Spleen (tissue), 11 donors: ENCODE measurements around the gene FGGY. TPM values are rescaled to one million over a fixed set of nuclear protein-coding genes. Genes with fewer than 3 reads are reported as not detected.

Source experiments
- DNase-seq: peaks from one replicate; pipeline ENCODE4 v3.0.0-alpha.2; 2020
- H3K27ac ChIP-seq, 8 donors: fragments of 200-600 bp; sonication (generic) in 7 of 8; 1 replicate in 4 of 8; 2 replicates in 4 of 8; pipeline versions ENCODE4 v1.5.0 to v1.8.0; 2016 to 2021; ENCODE audit warnings: inconsistent platforms in 4 of 8, mild to moderate bottlenecking in 4 of 8, moderate library complexity in 1 of 8
- H3K27me3 ChIP-seq, 7 donors: fragments of 200-600 bp; sonication (generic) in 6 of 7; replicated peaks in 1 of 7; 1 replicate in 4 of 7; 2 replicates in 3 of 7; pipeline versions ENCODE4 v1.5.0 to v1.8.0; 2016 to 2021; ENCODE audit warnings: inconsistent platforms in 3 of 7, mild to moderate bottlenecking in 1 of 7
- H3K36me3 ChIP-seq, 6 donors: fragments of 200-600 bp; sonication (generic) in 5 of 6; 1 replicate in 4 of 6; 2 replicates in 2 of 6; pipeline versions ENCODE4 v1.5.0 to v1.8.0; 2016 to 2021; ENCODE audit warnings: inconsistent platforms in 2 of 6
- H3K4me1 ChIP-seq, 6 donors: fragments of 200-600 bp; sonication (generic) in 5 of 6; 1 replicate in 3 of 6; 2 replicates in 3 of 6; pipeline versions ENCODE4 v1.5.0 to v1.8.0; 2016 to 2021; ENCODE audit warnings: inconsistent platforms in 3 of 6
- H3K4me3 ChIP-seq, 8 donors: fragments of 200-600 bp; sonication (generic) in 7 of 8; 1 replicate in 4 of 8; 2 replicates in 4 of 8; pipeline versions ENCODE4 v1.5.0 to v1.8.0; 2016 to 2021; ENCODE audit warnings: inconsistent platforms in 4 of 8, mild to moderate bottlenecking in 4 of 8, moderate library complexity in 2 of 8
- H3K9me3 ChIP-seq, 8 donors: fragments of 200-600 bp; sonication (generic) in 7 of 8; 1 replicate in 4 of 8; 2 replicates in 4 of 8; pipeline versions ENCODE4 v1.5.0 to v1.8.0; 2016 to 2021; ENCODE audit warnings: inconsistent platforms in 4 of 8
- CTCF ChIP-seq, 11 experiments: fragments of 200-600 bp in 7 of 11; fragments of 450-650 bp in 4 of 11; sonication (generic) in 4 of 11; IDR thresholded peaks in 8 of 11; conservative IDR thresholded peaks in 3 of 11; 1 replicate in 7 of 11; 2 replicates in 4 of 11; pipeline versions ENCODE4 v1.4.0 to v1.8.0; 2016 to 2021; ENCODE audit warnings: antibody characterized with exemption in 11 of 11, inconsistent platforms in 4 of 11, mild to moderate bottlenecking in 1 of 11
- POLR2A ChIP-seq, 3 donors: fragments of 450-650 bp; IDR thresholded peaks; one replicate each; pipeline ENCODE4 v1.5.1; 2017; ENCODE audit warnings: antibody characterized with exemption in 3 of 3, mild to moderate bottlenecking in 1 of 3
- POLR2AphosphoS5 ChIP-seq, 3 donors: sonication (generic); formaldehyde crosslinking; IDR thresholded peaks; one replicate each; pipeline ENCODE4 v1.5.1; 2017; ENCODE audit warnings: antibody characterized with exemption in 3 of 3
- WGBS, 5 donors: extraction: QIAGEN DNeasy Blood & Tissue Kit in 3 of 5; methylation state at CpG; one replicate each; pipeline versions ENCODE4 v1.1.5 to v1.1.7; 2013 to 2018; 5-methylcytosine and 5-hydroxymethylcytosine counted together
- intact Hi-C: fragments of 100-400 bp; cut with DNase I; formaldehyde crosslinking; loops from one replicate; pipeline ENCODE4 v1.15.0; 2023; ENCODE audit warnings: low total_unique reads
- polyA plus RNA-seq, 3 donors: library from polyadenylated mRNA; stranded (reverse); fragments of 200-250 nt; gene quantifications; one replicate each; pipeline ENCODE4 v1.2.1, GENCODE V29; 2013
- total RNA-seq, 7 donors: library from RNA; depleted of rRNA in 3 of 7; stranded (reverse); fragments of >200 nt in 3 of 7; fragmentation: NEBNext Ultra II Directional in 4 of 7; extraction: Animal tissue kit (Norgen Biotek cat#: 25700) in 4 of 7; gene quantifications; one replicate each; pipeline versions ENCODE4 v1.1.0 to v1.2.1, GENCODE V29; 2016 to 2021
- donor health status: healthy with polysubstance abuse.
- donor health status: DM: no; HTN: no; CAD: no; lungs with moderate emphysema.
- donor health status: DM: no; HTN: no; CAD: no.
- donor health status: Bipolar disorder and iron deficiency.
- donor health status: healthy.
- donor health status: DM: no; HTN: no; CAD: no.
- donor health status: DM: yes; HTN: yes; CAD: no.

FGGY gene
- total and polyA plus RNA-seq, 10 donors, result 1.7 to 27.8 (median 13.2) TPM

GRCh38 chr1:59359325-59359724, 62.4 kb downstream of the FGGY start:
- intact Hi-C loops, result no loop called here
- no peaks in the 10 kb centered on the region for H3K27me3 ChIP-seq
- no peaks in the 10 kb centered on the region for H3K9me3 ChIP-seq
- H3K27ac ChIP-seq, result no peak overlapping the region
- TF ChIP-seq POLR2AphosphoS5 (IDR thresholded peaks at IDR 0.05) (no peak), POLR2A (IDR thresholded peaks at IDR 0.05) (no peak), CTCF (IDR thresholded peaks at IDR 0.05 in 8 of 11, conservative IDR thresholded peaks at IDR 0.05 in 3 of 11) (no peak)
- no peak for DNase-seq
- H3K36me3 ChIP-seq, result peaks cover 0 to 6% (median 0%) of the 10 kb centered on the region in 6 donors
- H3K4me3 ChIP-seq, result no peak overlapping the region
- WGBS, 5 donors, result 66 to 92% (median 80%) methylated on average over 1 of the region's 1 CpG
- H3K4me1 ChIP-seq, result no peaks in the 10 kb centered on the region

GRCh38 chr1:59360170-59360569, 63.3 kb downstream of the FGGY start:
- Histone ChIP-seq H3K27ac (no peak overlapping the region), H3K4me3 (no peak overlapping the region), H3K27me3 (no peaks in the 10 kb centered on the region), H3K4me1 (no peaks in the 10 kb centered on the region), H3K9me3 (no peaks in the 10 kb centered on the region), H3K36me3 (peaks cover 0 to 6% (median 0%) of the 10 kb centered on the region in 6 donors)
- WGBS, 5 donors, result 94 to 97% (median 95%) methylated on average over 4 of the region's 4 CpGs
- DNase-seq, result no peak
- TF ChIP-seq CTCF (IDR thresholded peaks at IDR 0.05 in 8 of 11, conservative IDR thresholded peaks at IDR 0.05 in 3 of 11) (no peak), POLR2A (IDR thresholded peaks at IDR 0.05) (no peak), POLR2AphosphoS5 (IDR thresholded peaks at IDR 0.05) (no peak)
- intact Hi-C loops, result no loop called here

DNA sequence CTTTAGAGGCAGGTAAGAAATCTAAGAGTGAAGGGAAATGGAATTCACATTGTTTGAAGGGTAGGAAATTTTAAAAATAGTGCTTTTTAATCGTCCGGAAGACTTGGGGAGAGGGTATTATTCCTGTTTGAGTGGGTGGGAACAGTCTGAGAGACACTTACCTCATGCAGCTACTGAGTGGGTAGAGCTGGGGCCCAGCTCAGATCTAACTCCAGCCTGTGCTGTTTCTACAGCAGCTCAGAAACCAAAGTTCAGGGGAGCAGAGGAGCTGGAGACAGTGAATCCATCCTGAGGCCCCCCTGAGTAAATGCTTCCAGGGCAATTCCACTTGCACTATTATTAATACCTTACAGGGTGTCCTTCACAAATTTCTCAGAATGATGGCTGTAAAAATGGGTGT, 63.8 kb downstream of the FGGY start:
- Histone ChIP-seq H3K27ac (no peak overlapping the region), H3K4me1 (no peaks in the 10 kb centered on the region), H3K4me3 (no peak overlapping the region), H3K36me3 (peaks cover 0 to 6% (median 0%) of the 10 kb centered on the region in 6 donors), H3K9me3 (no peaks in the 10 kb centered on the region), H3K27me3 (no peaks in the 10 kb centered on the region)
- 83 to 93% (median 85%) methylated on average over 2 of the region's 2 CpGs for WGBS, 5 donors
- intact Hi-C loops, result no loop called here
- no peak for DNase-seq
- TF ChIP-seq POLR2AphosphoS5 (IDR thresholded peaks at IDR 0.05), result no peak
- no peak for TF ChIP-seq POLR2A (IDR thresholded peaks at IDR 0.05)
- no peak for TF ChIP-seq CTCF (IDR thresholded peaks at IDR 0.05 in 8 of 11, conservative IDR thresholded peaks at IDR 0.05 in 3 of 11)

DNA sequence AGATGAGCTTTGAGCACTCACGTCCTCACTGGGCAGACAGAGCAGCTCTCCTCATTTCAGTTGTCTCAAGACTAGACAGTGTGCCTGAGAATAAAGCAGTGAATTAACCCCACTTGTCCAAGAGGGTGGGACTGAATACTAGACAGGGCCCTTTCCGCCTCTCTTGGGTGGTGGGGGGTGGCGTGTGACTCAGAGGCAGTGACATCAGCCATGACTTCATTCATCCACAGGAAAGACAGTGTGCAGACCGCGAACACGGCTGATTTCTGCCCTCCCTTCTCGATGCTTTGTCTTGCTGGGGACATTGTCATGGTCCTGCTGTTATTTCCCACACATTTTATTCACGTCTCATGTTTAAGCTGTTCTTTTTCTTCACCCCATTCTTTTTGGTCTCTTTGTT, 64.9 kb downstream of the FGGY start:
- H3K27me3 ChIP-seq, result no peaks in the 10 kb centered on the region
- DNase-seq, result no peak
- peaks cover 0 to 6% (median 0%) of the 10 kb centered on the region in 6 donors for H3K36me3 ChIP-seq
- no peak overlapping the region for H3K27ac ChIP-seq
- no peaks in the 10 kb centered on the region for H3K9me3 ChIP-seq
- TF ChIP-seq POLR2A (IDR thresholded peaks at IDR 0.05) (no peak), POLR2AphosphoS5 (IDR thresholded peaks at IDR 0.05) (no peak), CTCF (IDR thresholded peaks at IDR 0.05 in 8 of 11, conservative IDR thresholded peaks at IDR 0.05 in 3 of 11) (no peak)
- WGBS, 5 donors, result 91 to 98% (median 94%) methylated on average over 8 of the region's 8 CpGs
- intact Hi-C loops, result no loop called here
- H3K4me3 ChIP-seq, result no peak overlapping the region
- H3K4me1 ChIP-seq, result no peaks in the 10 kb centered on the region
